ENCODE data around the gene CLEC18A. TPM values are rescaled to one million over a fixed set of nuclear protein-coding genes. Genes with fewer than 3 reads are reported as not detected.
"Not testable (repeated sequence)": the region's sequence is repeated elsewhere in the genome, so short reads cannot be mapped to it uniquely, and the experiment has no call there.

The CLEC18A gene
- total RNA-seq, 1 experiment from 2014 or later, result 0.46 TPM

DNA sequence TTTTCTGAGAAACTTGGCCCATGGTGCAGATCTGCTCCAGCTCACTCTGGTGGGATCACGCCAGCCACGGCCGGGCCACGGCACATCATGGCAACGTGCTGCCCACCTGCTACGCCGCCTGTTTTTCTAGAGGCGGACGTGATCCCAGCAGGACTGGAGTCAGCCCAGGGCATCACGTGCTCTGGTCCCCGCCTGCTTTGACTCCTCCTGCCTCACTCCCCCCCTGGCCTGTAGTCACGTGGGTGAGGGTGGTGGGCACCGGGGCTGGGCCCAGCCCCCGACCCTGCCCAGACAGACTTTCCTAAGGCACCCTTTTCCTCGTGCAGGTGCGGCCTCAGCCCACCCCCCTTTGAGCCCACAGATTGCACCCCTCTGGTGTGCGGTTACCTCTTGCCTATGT lies 723 bp upstream of the CLEC18A start:
- intact Hi-C loops (cut with micrococcal nuclease; ENCODE audit: unreplicated experiment); H3K36me3 ChIP-seq (ENCODE audit: control insufficient read depth, insufficient read depth, low read length); H3K27ac ChIP-seq (ENCODE audit: low read length); H3K27me3 ChIP-seq (ENCODE audit: control insufficient read depth, insufficient read depth, low read length); ATAC-seq; CTCF ChIA-PET; in situ Hi-C loops (cut with HindIII; ENCODE audit: low pct_unique_long_range_greater_than_20kb, low sequenced_read_pairs); BruUV-seq (replicated peaks); H3K4me1 ChIP-seq (ENCODE audit: control insufficient read depth, insufficient read depth, low read length); POLR2A ChIA-PET; DNase-seq (ENCODE audit: low read depth, low spot score); H3K9me3 ChIP-seq (ENCODE audit: control insufficient read depth, insufficient read depth, low read depth, low read length); H3K4me3 ChIP-seq (ENCODE audit: low read depth in 2 of 2, low read length in 2 of 2): not testable (repeated sequence)

GRCh38 chr16:69951672-69952031 lies 518 bp downstream of the CLEC18A start:
- BruUV-seq (replicated peaks); H3K27ac ChIP-seq (ENCODE audit: low read length); H3K27me3 ChIP-seq (ENCODE audit: control insufficient read depth, insufficient read depth, low read length); H3K9me3 ChIP-seq (ENCODE audit: control insufficient read depth, insufficient read depth, low read depth, low read length); CTCF ChIA-PET; DNase-seq (ENCODE audit: low read depth, low spot score); in situ Hi-C loops (cut with HindIII; ENCODE audit: low pct_unique_long_range_greater_than_20kb, low sequenced_read_pairs); H3K36me3 ChIP-seq (ENCODE audit: control insufficient read depth, insufficient read depth, low read length); H3K4me1 ChIP-seq (ENCODE audit: control insufficient read depth, insufficient read depth, low read length); H3K4me3 ChIP-seq (ENCODE audit: low read depth in 2 of 2, low read length in 2 of 2); intact Hi-C loops (cut with micrococcal nuclease; ENCODE audit: unreplicated experiment); POLR2A ChIA-PET: not testable (repeated sequence)
- peak; percentile 54 for ATAC-seq

DNA sequence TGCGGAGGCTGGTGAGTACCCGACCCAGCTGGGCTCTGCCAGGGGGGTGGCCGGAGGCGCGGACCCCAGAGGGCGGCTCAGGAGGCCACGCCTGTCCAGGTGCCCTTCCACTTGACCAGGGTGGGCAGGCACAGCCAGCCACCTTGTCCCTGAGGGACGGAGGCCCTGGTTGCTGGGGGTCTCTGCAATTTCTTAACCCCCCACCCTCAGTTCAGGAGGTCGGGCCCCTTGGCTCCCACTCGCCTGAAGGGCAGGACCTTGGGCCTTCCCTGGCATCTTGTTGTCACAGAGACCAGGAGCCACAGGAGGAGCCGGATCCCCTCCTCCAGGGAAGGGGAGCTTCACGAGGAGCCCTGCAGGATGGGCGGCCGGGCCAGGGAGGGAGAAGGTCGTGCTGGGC lies 982 bp downstream of the CLEC18A start:
- H3K9me3 ChIP-seq (ENCODE audit: control insufficient read depth, insufficient read depth, low read depth, low read length); H3K4me3 ChIP-seq (ENCODE audit: low read depth in 2 of 2, low read length in 2 of 2); DNase-seq (ENCODE audit: low read depth, low spot score); in situ Hi-C loops (cut with HindIII; ENCODE audit: low pct_unique_long_range_greater_than_20kb, low sequenced_read_pairs); ATAC-seq; H3K27me3 ChIP-seq (ENCODE audit: control insufficient read depth, insufficient read depth, low read length); POLR2A ChIA-PET; BruUV-seq (replicated peaks); H3K27ac ChIP-seq (ENCODE audit: low read length); intact Hi-C loops (cut with micrococcal nuclease; ENCODE audit: unreplicated experiment); CTCF ChIA-PET; H3K4me1 ChIP-seq (ENCODE audit: control insufficient read depth, insufficient read depth, low read length); H3K36me3 ChIP-seq (ENCODE audit: control insufficient read depth, insufficient read depth, low read length): not testable (repeated sequence)

GRCh38 chr16:69952572-69953355 lies 1.6 kb downstream of the CLEC18A start:
- H3K9me3 ChIP-seq (ENCODE audit: control insufficient read depth, insufficient read depth, low read depth, low read length); H3K36me3 ChIP-seq (ENCODE audit: control insufficient read depth, insufficient read depth, low read length); H3K4me1 ChIP-seq (ENCODE audit: control insufficient read depth, insufficient read depth, low read length); DNase-seq (ENCODE audit: low read depth, low spot score); H3K27me3 ChIP-seq (ENCODE audit: control insufficient read depth, insufficient read depth, low read length); intact Hi-C loops (cut with micrococcal nuclease; ENCODE audit: unreplicated experiment); in situ Hi-C loops (cut with HindIII; ENCODE audit: low pct_unique_long_range_greater_than_20kb, low sequenced_read_pairs); H3K4me3 ChIP-seq (ENCODE audit: low read depth in 2 of 2, low read length in 2 of 2); BruUV-seq (replicated peaks); H3K27ac ChIP-seq (ENCODE audit: low read length); CTCF ChIA-PET; ATAC-seq; POLR2A ChIA-PET: not testable (repeated sequence)

DNA sequence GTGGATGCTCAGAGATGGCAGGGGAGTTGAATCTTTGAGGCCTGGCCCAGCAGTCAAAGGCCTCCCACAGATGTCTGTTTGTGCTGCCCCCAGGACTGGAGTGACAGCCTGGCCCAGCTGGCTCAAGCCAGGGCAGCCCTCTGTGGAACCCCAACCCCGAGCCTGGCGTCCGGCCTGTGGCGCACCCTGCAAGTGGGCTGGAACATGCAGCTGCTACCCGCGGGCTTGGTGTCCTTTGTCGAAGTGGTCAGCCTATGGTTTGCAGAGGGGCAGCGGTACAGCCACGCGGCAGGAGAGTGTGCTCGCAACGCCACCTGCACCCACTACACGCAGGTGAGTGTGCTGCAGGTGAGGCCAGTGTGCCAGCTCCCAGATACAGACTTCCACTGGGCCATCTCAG lies 3.1 kb downstream of the CLEC18A start:
- ATAC-seq; H3K4me1 ChIP-seq (ENCODE audit: control insufficient read depth, insufficient read depth, low read length); H3K36me3 ChIP-seq (ENCODE audit: control insufficient read depth, insufficient read depth, low read length); BruUV-seq (replicated peaks); in situ Hi-C loops (cut with HindIII; ENCODE audit: low pct_unique_long_range_greater_than_20kb, low sequenced_read_pairs); H3K27ac ChIP-seq (ENCODE audit: low read length); H3K9me3 ChIP-seq (ENCODE audit: control insufficient read depth, insufficient read depth, low read depth, low read length); CTCF ChIA-PET; H3K27me3 ChIP-seq (ENCODE audit: control insufficient read depth, insufficient read depth, low read length); intact Hi-C loops (cut with micrococcal nuclease; ENCODE audit: unreplicated experiment); DNase-seq (ENCODE audit: low read depth, low spot score); H3K4me3 ChIP-seq (ENCODE audit: low read depth in 2 of 2, low read length in 2 of 2): not testable (repeated sequence)
- POLR2A ChIA-PET, result interaction anchor here (0.7 kb wide), 1 partner anchor 821 kb away, joined by 5 read pairs; no protein-coding TSS in a partner anchor

DNA sequence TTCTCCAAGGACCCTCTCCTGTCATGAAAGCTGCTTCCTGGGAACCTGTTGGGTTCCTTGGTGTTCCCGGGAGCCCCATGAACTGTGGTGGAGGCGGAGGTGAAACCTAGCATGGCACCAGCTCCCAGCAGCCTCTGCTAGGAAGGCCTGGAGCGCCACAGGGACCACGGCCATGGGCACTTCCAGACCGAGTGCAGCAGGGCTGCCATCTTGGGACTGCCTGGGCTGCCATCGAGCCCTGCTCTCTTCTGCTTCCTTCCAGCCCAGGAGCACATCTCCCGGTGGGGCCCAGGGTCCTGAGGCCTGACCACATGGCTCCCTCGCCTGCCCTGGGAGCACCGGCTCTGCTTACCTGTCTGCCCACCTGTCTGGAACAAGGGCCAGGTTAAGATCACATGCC lies 12.2 kb downstream of the CLEC18A start:
- H3K4me3 ChIP-seq (ENCODE audit: low read depth in 2 of 2, low read length in 2 of 2); in situ Hi-C loops (cut with HindIII; ENCODE audit: low pct_unique_long_range_greater_than_20kb, low sequenced_read_pairs); H3K27me3 ChIP-seq (ENCODE audit: control insufficient read depth, insufficient read depth, low read length); POLR2A ChIA-PET; CTCF ChIA-PET; ATAC-seq; DNase-seq (ENCODE audit: low read depth, low spot score); H3K27ac ChIP-seq (ENCODE audit: low read length); H3K4me1 ChIP-seq (ENCODE audit: control insufficient read depth, insufficient read depth, low read length); intact Hi-C loops (cut with micrococcal nuclease; ENCODE audit: unreplicated experiment); BruUV-seq (replicated peaks); H3K9me3 ChIP-seq (ENCODE audit: control insufficient read depth, insufficient read depth, low read depth, low read length); H3K36me3 ChIP-seq (ENCODE audit: control insufficient read depth, insufficient read depth, low read length): not testable (repeated sequence)

DNA sequence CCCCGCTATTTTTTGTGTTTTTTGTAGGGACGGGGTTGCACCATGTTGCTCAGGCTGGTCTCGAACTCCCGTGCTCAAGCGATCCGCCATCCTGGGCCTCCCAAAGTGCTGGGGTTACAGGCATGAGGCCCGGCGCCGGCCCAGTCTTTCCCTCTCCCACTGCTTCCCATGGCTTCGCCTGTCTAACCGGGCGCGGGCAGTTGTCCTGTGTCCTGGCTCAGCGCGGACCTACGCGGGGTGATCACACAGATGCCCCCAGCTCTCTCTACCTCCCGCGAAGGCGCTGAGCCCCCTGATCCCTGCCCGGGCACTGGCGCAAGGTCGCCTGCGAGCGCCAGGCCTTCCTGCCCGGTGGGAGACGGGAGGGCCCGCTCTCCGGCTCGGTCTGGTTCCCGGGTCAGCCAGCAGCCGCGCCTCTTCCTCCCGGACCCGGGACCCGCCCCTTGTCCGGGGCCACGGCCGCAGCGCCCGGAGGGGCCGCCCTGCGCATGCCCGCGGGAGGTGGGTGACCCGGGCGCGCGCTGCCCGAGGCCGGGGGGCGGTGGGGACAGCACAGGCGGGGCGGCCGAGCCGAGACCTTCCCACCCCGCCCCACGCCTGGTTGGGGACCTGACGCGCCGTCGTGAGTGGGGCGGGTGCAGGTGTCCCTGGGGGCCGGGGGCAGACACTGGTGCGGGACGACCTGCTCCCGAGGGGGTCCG lies 14.0 kb downstream of the CLEC18A start:
- H3K4me3 ChIP-seq (ENCODE audit: low read depth in 2 of 2, low read length in 2 of 2), result peak overlapping the region; percentile 27 to 42
- intact Hi-C loops (cut with micrococcal nuclease; ENCODE audit: unreplicated experiment); POLR2A ChIA-PET; CTCF ChIA-PET; BruUV-seq (replicated peaks); DNase-seq (ENCODE audit: low read depth, low spot score); H3K36me3 ChIP-seq (ENCODE audit: control insufficient read depth, insufficient read depth, low read length); H3K9me3 ChIP-seq (ENCODE audit: control insufficient read depth, insufficient read depth, low read depth, low read length); H3K27me3 ChIP-seq (ENCODE audit: control insufficient read depth, insufficient read depth, low read length); H3K27ac ChIP-seq (ENCODE audit: low read length); in situ Hi-C loops (cut with HindIII; ENCODE audit: low pct_unique_long_range_greater_than_20kb, low sequenced_read_pairs); H3K4me1 ChIP-seq (ENCODE audit: control insufficient read depth, insufficient read depth, low read length): not testable (repeated sequence)
- peak; percentile 92 for ATAC-seq
